ELR (cell line): ENCODE measurements around the gene ID3.

Experiments used
- DNase-seq: peaks from one replicate; pipeline ENCODE4 v3.0.0-alpha.2; 2015; ENCODE audit warnings: low read depth

Gene ID3, protein sequence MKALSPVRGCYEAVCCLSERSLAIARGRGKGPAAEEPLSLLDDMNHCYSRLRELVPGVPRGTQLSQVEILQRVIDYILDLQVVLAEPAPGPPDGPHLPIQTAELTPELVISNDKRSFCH

DNA sequence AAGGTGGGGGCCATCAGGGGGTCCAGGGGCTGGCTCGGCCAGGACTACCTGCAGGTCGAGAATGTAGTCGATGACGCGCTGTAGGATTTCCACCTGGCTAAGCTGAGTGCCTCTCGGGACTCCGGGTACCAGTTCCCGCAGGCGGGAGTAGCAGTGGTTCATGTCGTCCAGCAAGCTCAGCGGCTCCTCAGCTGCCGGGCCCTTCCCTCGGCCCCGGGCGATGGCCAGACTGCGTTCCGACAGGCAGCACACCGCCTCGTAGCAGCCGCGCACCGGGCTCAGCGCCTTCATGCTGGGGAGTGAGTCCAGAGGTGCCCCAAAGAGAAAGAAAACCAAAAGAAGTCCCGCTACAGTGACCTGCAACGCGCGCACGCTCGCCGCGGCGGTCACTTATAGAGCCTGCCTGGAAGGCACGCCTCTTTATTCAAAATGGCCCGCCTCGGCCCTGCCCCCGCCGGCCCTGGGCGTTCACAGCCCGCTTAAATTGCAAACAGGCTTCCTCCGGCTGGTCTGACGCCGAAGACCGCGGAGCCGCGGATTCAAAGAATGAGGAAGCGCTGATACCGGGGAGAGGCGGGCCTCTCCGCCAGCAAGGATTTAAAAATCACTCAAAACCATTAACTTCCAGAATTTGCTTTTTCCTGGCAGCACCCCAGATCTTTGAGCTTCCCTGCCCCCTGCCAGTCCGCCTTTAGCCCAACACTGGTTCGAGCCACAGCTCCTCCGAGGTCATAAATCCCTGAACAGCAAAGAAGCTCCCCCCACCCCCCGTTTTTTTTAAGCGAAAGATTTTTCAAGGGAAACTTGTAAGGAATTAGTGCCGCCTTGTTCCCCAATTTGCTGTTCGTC, at the start of gene ID3:
Gene ID3, minus strand, starts transcription at position 366 of the 849 bp plus-strand sequence. Its CDS starts 75 bp downstream, at position 291.
- peak; percentile 97 for DNase-seq

GRCh38 chr1:23607944-23608343, 48.6 kb upstream of the ID3 start:
- no peak for DNase-seq

GRCh38 chr1:23601968-23602876, 42.9 kb upstream of the ID3 start:
- no peak for DNase-seq

GRCh38 chr1:23601135-23601967, 42.0 kb upstream of the ID3 start:
- no peak for DNase-seq

GRCh38 chr1:23600283-23600682, 41.0 kb upstream of the ID3 start:
- DNase-seq, result no peak

DNA sequence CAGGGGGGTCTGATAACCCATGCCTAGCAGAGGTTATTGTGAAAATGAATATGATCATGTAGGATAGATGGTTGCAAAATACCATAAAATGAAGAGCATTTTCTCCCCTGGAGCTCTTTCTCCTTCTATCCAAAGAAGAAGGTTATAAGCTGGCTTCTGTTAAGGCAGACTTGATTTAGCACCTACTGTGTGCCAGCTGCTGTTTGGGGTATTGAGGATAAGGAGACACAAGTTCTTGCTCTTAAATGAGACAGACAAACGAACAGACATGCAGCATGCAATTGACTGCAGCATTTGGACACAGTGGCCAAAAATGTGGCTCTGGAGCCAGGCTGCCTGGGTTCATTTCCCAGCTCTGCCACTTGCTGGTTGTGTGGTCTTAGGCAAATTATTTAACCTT, 39.8 kb upstream of the ID3 start:
- no peak for DNase-seq

GRCh38 chr1:23598424-23598823, 39.1 kb upstream of the ID3 start:
- no peak for DNase-seq

DNA sequence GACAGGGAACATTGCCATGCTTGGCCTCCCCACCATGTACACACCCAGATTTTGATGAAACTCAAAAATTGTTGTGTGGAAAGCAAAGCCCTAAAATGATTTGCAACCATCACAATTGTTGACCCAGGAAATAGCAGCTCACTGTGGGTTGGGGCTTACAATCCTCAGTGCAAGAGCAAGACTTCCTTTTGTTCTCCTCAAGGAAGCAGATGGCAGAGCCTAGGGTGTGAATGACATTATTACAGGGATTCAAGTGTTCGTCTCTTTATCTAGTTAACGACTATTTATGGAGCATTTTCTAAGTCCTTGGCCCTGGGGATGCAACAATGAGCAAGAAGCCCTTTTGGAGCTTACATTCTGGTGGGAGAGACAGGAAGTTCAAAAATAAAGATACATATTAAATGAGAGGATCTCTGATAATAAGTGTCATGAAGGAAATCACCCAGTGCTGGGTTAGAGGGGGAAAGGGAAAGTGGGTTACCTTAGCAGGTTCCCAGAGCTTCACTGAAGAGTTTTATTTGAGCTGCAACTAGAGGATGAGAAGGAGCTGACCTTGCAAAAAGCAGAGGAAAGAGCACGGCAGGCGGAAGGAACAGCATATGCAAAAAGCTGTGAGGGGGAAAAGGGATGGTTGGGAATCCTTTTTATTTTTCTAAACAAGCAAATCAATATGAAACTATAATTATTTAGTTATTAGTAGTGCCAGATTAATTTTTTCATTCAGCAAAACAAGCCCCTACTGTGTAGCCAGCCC, 38.5 kb upstream of the ID3 start:
- DNase-seq, result no peak

DNA sequence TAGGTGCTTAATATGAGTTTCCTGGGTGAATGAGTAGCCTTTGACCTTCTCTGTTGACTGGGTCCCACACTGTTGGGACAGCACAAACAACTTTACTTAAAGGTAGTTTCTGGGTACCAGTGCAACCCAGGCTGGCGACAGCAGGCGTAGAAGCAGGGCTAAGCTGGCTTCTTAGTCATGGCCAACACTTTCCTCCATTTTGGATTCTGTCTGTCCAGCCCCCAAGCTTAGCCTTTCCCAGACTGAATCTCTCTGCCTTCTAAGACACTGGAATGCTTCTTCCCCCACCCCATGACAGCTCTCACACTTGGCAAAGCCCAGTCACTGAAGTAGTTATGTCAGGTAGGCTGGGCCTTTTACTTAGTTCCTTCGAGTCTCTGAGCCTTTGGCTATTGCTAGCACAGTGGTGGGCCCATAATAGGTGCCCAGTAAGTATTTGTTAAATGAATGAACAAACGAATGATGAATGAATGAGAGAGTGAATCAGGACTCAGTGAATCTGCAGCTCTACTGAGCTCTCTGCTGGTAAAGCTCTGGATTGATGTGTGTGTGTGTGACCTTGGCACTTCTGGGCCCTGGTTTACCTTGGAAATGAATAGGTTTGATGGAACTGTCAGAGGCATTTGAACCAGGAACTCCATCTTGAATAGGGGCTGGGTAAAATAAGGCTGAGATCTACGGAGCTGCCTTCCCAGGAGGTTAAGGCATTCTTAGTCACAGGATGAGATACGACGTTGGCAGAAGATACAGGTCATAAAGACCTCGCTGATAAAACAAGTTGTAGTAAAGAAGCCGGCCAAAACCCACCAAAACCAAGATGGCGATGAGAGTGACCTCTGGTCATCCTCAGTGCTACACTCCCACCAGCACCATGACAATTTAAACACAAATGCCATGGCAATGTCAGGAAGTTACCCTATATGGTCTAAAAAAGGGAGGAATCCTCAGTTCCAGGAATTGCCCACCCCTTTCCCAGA, 37.4 kb upstream of the ID3 start:
- no peak for DNase-seq

GRCh38 chr1:23594927-23595353, 35.6 kb upstream of the ID3 start:
- DNase-seq, result no peak

GRCh38 chr1:23594149-23594907, 35.0 kb upstream of the ID3 start:
- no peak for DNase-seq

- DNase-seq, result peak; percentile 63
Measured at GRCh38 chr1:23593556-23594148, 34.4 kb upstream of the ID3 start.

GRCh38 chr1:23593042-23593521, 33.8 kb upstream of the ID3 start:
- DNase-seq, result no peak

GRCh38 chr1:23592209-23592892, 33.0 kb upstream of the ID3 start:
- no peak for DNase-seq

DNA sequence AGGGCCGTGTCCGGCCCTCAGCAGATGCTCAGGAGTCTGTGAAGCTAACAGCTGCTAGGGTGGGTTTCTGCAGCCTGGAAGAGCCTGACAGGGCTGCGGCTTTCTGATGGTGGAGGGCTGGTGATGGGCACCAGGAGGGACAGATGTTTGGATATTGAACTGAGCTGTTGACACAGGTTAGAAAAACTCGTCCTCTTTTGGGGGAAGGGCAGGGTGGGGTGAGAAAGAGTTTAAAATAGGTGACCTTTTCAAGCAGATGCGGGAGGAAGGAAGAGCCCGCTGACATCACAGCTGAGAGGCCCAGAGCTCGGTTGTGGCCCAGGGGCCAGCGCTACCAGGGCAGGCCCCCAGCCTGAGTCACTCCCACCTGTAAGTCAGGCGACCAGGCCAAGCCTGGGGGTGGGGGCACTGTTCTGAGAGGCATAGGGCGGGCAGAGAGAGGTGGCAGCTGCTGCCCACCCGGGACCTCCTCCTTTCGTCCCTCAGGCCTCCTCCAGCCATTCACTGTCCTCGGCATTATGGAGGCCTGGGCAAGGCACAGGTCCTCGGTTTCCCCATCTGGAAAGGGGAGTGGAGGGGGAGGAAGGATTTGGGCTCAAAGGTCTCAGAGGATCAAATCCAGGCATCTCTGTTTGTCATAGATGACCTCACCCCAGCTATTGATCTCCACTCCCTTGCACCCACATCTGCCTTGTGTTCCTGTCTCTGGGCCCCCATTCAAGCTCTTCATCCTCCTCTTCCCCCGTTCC, 32.3 kb upstream of the ID3 start:
- no peak for DNase-seq

- DNase-seq, result no peak
Measured at GRCh38 chr1:23590058-23590783, 30.9 kb upstream of the ID3 start.
